Bronchial epithelial cell (primary cell): Measurements from ENCODE around the gene NF2. TPM values are rescaled to one million over a fixed set of nuclear protein-coding genes. Genes with fewer than 3 reads are reported as not detected.

Source experiments
- DNase-seq: peaks from one replicate; pipeline ENCODE4 v3.0.0-alpha.2; 2010; ENCODE audit warnings: low read depth
- FAIRE-seq: peaks from 2 replicates; lab custom pipeline; 2011; peaks lifted over from hg19 to GRCh38; lab: Jason Lieb, UNC
- H3K27me3 ChIP-seq: 2 replicates; pipeline ENCODE4 v1.5.1; 2011; ENCODE audit warnings: low read length; ENCODE audit not compliant: control insufficient read depth, insufficient read depth
- H3K36me3 ChIP-seq: 2 replicates; pipeline ENCODE4 v1.5.1; 2011; ENCODE audit warnings: low read length; ENCODE audit not compliant: control insufficient read depth, insufficient read depth
- H3K4me3 ChIP-seq: 2 replicates; pipeline ENCODE4 v1.5.1; 2011; ENCODE audit warnings: mild to moderate bottlenecking, low read depth, low read length, control low read depth
- total RNA-seq: library from RNA; depleted of rRNA; stranded (reverse); fragments of >200 nt; gene quantifications from 2 replicates; pipeline ENCODE4 v1.2.1, GENCODE V29; 2014
- TF ChIP-seq, protein P1 (sequence below): IDR thresholded peaks from 2 replicates; pipeline ENCODE4 v1.5.1; 2011; ENCODE audit warnings: mild to moderate bottlenecking, moderate library complexity, low read length, control low read depth, inconsistent platforms; ENCODE audit not compliant: insufficient read depth, severe bottlenecking

Gene NF2
- total RNA-seq, 1 donor from 2014 or later: 28.4 TPM

DNA sequence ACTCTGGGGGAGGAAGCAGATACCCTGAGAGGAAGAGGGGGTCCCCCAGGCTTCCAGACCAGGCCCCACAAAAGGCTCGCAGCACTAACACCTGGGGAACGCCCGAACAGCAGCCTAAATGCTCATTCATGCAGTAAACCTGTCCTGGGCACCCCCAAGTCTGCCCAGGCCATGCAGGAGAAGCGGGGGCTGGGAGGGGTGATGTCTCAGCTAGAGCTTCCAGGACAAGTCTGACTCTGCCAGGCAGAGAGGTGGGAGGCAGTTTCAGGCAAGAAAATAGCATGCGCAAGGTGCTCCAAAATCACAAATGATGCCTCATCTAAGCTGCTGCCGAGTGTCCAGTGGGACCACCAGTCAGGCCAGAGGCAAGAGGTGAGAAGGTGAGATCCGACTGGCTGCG, 131.0 kb downstream of the NF2 start:
- FAIRE-seq: no peak
- TF ChIP-seq, protein P1, sequence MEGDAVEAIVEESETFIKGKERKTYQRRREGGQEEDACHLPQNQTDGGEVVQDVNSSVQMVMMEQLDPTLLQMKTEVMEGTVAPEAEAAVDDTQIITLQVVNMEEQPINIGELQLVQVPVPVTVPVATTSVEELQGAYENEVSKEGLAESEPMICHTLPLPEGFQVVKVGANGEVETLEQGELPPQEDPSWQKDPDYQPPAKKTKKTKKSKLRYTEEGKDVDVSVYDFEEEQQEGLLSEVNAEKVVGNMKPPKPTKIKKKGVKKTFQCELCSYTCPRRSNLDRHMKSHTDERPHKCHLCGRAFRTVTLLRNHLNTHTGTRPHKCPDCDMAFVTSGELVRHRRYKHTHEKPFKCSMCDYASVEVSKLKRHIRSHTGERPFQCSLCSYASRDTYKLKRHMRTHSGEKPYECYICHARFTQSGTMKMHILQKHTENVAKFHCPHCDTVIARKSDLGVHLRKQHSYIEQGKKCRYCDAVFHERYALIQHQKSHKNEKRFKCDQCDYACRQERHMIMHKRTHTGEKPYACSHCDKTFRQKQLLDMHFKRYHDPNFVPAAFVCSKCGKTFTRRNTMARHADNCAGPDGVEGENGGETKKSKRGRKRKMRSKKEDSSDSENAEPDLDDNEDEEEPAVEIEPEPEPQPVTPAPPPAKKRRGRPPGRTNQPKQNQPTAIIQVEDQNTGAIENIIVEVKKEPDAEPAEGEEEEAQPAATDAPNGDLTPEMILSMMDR: no peak
- H3K27me3 ChIP-seq: no peaks in the 10 kb centered on the region
- no peak for DNase-seq
- no peaks in the 10 kb centered on the region for H3K36me3 ChIP-seq
- H3K4me3 ChIP-seq: no peak overlapping the region

DNA sequence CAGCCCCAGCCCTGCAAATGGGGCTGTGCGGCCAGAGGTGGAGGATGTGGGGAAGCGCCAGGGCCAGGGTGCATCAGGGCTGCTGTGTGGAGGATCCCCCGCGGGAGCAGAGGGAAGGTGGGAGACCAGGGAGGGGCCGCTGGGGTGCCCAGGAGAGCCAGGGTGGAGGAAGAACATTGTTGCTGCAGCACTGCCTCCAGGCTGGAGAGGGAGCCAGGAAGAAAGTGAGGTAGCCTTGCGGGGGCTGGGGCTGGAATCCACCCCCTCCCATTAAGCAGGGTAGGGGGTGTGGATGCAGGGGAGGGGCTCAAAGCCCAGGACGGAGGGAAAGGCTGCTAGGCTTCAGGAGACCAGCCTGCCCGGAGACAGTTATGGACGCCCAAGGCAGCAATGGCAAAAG, 131.4 kb downstream of the NF2 start:
- no peaks in the 10 kb centered on the region for H3K36me3 ChIP-seq
- TF ChIP-seq, protein P1: no peak
- H3K4me3 ChIP-seq: no peak overlapping the region
- no peaks in the 10 kb centered on the region for H3K27me3 ChIP-seq
- FAIRE-seq: no peak
- no peak for DNase-seq

DNA sequence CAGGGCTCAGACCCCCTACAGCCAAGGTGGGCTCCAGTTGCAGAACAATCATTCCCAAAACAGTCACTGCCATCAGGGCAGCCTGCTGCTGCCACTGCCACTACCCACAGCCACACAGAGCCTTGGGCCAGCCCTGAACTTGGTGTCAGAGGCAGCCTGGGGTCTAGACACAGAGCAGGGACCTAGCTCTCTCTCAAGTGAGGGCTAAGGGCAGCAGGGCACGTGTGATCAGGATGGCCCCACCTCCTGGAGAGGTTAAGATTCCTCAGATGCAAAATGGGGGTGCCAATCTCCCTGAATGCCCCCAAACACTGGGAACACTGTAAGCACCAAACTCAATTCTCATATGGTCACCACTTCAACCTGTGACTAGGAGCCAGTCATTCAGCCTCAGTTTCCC, 132.0 kb downstream of the NF2 start:
- DNase-seq (no peak), FAIRE-seq (no peak)
- TF ChIP-seq, protein P1: no peak
- no peaks in the 10 kb centered on the region for H3K36me3 ChIP-seq
- H3K4me3 ChIP-seq: no peak overlapping the region
- H3K27me3 ChIP-seq: no peaks in the 10 kb centered on the region

DNA sequence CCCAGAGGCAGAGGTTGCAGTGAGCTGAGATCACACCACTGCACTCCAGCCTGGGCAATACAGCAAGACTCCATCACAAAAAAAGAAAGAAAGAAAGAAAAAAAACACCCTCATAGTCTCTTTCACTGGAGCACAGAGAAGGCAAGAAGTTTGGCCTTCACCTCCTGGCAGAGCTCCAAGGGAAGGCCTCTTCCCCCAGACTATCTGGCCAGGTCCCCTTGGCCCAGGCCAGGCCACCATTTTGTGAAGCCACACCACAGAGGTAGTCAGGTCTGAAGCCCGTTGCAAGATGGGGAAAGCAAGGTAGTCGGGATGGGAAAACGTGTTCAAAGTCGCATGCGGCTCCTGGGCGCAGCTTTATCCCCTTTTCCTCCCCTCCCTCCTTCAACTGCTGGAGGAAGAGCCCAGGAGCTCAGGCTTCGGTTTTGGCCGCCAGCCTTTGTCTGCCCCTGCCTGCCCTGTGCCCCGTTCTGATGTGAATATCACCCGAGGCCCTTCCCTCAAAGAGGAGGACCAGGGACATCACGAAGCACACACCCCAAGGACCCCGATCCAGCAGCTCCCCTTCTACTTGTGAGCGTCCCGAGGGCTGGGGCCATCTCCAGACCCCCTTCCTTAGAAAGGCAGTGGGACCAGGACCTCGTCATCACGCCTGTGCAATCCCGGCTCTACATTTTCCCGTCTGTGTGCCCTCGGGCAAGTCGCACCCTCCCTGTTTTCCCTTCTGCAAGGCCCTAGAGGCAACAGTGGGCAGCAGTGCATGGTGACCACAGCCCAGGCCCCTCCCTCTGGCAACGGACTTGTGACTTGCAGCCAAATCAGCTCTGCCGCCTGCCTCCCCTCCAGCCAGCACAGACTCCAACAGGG, 134.1 kb downstream of the NF2 start:
- no peak overlapping the region for H3K4me3 ChIP-seq
- H3K36me3 ChIP-seq: no peaks in the 10 kb centered on the region
- H3K27me3 ChIP-seq: no peaks in the 10 kb centered on the region
- TF ChIP-seq, protein P1: no peak
- FAIRE-seq (no peak), DNase-seq (no peak)

DNA sequence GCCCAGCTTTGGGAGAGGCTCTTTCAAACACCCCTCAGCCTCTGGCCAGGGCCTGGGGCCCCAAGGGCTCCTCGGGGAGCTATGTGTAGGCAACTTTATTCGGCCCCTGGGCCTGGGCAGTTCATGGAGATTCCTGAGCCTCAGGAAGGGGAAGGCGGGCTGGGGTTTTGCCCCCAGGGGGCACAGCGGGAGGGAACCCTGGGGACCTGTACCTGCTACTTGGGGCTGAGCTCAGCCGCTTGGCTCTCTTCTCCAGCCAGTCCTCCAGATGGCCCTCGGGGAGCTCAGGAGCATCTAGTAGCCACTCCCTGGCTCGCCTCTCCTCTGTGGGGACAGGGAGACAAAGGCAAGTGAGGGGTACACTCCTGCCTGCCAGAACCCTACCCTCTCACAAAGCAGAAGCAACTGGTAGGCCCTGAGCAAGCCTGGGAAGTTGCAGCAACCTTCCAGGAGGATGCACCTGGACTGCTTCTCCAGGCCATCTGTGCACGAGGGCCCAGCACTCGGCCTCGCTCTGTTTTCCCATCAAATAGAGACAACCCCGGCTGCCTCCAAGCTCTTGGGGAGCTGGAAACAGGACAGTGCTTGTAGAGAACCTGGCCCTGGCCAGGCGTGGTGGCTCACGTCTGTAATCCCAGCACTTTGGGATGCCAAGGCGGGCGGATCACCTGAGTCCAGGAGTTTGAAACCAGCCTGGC, 134.8 kb downstream of the NF2 start:
- no peaks in the 10 kb centered on the region for H3K27me3 ChIP-seq
- TF ChIP-seq, protein P1: no peak
- H3K4me3 ChIP-seq: no peak overlapping the region
- DNase-seq (no peak), FAIRE-seq (no peak)
- no peaks in the 10 kb centered on the region for H3K36me3 ChIP-seq
